ENCODE results near the gene DNAH8.

The DNAH8 gene

DNA sequence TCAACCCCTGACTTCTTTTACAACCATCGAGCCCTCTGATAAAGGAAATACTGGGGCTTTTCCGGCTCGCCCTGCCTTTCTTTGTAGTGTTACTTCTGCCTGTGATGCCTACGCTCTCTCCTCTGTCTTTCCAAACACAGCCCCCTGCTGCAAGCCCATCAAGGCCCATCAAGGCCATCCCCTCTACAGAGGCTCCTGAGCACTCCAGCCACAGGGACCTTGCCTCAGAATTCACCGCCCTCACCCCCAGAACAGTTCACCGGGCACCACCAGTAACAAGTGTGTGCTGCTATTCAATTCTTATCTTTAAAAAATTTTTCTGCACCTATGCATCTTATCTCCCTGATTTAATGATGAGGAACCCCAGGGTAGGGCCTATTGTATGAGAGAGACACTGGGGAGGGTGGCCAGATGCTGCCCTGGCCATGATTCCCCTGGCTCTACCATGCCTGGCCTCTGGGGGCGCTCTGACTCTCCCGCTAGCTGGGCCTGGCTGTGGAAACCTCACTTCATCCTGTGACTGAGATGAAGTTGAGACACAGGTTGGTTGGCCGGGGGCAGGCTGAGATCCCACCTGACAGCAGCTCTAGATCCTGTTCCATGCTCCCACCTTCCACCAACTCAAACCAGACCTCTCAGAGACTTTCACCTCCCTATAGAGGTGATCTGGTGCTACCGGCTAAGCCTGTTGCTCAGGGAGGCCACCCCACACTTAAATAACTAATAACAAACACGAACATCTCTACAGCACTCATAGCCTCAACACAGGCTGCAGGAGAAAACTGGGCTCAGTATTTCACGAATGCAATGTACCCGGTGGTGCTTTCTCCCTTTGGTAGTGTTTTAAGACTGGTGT is 314.3 kb downstream of the DNAH8 start:
- no peak for DNase-seq

DNA sequence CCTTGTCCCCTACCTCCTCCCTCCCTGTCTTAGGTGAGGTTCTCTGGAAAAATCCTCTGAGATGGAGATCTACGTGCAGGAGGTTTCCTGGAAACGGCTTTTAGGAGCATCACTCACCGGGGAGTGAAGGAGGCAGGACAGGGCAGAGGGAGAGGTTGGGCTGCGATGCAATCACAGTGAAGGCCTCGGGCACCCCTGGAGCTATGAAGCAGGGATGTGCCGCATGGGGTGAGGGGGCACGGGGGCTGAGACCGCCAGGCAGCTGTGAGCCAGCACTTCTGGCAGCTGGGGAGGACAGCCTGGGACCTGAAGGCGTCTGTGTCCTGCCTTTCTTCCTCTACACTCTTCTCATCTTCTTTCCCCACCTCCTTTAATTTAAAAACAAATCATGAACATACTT is 320.6 kb downstream of the DNAH8 start:
- DNase-seq: no peak

DNA sequence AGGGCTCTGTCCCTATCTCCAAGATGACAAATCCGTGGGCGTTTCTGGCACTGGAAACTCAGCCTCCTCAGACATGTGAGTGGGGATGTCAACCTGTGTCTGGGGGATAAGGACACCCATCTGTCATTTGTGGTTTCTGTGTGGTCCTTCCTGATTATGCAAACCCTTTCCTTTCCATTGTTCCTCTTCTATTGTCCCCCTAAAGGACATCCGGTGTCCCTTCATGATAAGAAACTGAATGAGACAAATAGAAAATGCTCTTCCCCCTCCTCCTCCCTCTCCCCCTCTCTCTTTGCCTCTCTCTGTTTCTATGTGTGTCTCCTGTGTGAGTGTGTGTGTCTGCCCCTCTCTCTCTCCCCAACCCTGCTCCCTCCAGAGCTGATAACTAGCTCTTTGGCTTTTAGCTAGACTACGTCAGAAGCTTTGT is 322.0 kb downstream of the DNAH8 start:
- DNase-seq: no peak

DNA sequence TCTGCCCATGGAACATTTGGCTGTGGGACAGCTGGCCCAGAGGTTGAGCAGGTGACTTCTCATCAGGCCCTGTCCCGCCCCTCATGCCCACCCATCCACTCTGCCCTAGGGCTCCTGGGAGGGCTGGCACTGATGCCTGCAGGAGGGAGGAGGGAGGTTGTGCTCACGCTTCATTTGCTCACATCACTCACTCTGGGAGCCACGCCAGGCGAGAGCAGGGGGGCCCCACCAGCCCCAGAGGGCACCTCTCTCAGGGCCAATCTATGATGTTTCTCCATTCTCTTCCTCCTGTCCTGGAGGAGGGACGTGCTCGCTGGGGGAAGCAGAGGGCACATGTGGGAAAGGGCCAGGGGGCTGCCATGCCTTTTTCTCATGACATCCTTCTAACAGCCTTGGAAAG is 322.6 kb downstream of the DNAH8 start:
- no peak for DNase-seq

DNA sequence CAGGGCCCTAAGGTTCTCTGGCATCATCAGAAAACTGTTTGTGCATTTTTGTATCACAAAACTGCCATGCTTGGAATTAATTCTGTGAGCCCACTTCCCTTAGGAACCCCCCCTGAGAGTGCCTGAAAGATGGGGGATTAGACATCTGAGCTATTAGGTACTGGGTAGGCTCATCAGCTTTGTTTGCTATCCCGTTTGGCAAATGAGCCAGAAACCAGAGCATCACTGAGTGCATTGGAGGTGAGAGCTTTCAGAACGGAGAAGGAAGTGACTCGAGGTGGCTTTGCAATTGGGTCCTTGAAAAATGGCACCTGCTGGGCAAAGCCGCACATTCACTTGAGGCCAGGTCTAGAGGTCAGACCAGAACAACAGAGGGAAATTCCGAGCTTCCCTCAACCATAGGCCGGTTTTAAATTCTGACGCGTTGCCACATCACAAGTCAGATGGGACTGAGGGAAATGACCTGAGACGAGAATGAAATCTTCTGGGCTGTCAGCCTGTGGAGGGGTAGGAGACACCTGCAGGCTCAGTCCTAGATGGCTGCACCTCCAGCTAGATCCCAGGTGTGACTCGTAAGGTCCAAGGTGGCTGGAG is 325.1 kb downstream of the DNAH8 start:
- DNase-seq: no peak

DNA sequence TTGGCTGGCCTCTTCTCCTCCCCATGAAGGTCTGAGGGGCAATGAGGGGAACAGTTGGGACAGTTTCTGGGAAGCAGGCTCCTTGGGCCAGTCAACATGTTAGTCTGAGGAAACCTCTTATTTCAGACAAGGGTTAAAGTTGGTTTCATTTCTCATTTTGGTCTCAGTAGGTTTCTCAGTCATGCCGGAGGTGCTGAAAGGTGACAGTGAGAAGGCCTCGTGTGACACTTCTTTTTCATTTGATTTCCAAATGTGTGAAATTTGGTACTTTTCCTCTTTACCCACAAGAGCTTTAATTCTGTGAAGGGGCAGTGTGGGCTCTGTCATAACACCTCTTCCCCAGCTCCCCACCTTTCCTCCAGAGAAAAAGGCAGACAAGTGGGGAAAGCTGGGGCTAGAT is 326.0 kb downstream of the DNAH8 start:
- no peak for DNase-seq

DNA sequence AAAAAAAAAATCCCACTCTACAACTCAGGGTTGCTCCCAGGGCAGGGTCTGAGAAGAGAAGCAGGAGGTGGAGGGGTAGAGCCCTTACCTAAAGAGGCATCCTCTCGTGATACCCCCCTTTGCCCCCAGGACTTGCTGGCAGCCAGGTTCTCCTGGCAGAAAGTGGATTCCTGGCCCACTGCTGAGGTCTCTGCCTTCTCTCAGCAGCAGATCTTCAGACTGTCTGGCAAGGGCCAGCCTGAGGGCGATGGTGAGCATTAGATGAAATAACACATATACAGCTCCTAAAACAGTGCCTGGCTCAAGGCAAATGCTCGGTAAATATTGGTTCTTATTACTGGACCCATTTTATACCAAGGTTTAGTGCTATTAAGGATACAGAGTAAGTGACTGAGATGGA is 328.7 kb downstream of the DNAH8 start:
- no peak for DNase-seq

DNA sequence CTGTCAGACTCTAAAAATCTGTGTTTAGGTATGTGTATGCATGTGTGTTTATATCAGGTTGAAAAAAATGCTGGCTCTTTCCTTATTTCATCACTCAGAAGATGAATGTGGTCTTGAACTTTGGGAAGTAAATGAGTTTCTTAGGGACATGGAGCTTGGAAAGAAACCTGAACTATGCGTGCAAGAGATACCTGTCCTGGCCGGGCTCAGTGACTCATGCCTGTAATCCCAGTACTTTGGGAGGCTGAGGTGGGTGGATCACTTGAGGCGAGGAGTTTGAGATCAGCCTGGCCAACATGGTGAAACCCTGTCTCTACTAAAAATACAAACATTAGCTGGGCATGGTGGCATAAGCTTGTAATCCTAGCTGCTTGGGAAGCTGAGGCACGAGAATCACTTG is 329.1 kb downstream of the DNAH8 start:
- DNase-seq: no peak

DNA sequence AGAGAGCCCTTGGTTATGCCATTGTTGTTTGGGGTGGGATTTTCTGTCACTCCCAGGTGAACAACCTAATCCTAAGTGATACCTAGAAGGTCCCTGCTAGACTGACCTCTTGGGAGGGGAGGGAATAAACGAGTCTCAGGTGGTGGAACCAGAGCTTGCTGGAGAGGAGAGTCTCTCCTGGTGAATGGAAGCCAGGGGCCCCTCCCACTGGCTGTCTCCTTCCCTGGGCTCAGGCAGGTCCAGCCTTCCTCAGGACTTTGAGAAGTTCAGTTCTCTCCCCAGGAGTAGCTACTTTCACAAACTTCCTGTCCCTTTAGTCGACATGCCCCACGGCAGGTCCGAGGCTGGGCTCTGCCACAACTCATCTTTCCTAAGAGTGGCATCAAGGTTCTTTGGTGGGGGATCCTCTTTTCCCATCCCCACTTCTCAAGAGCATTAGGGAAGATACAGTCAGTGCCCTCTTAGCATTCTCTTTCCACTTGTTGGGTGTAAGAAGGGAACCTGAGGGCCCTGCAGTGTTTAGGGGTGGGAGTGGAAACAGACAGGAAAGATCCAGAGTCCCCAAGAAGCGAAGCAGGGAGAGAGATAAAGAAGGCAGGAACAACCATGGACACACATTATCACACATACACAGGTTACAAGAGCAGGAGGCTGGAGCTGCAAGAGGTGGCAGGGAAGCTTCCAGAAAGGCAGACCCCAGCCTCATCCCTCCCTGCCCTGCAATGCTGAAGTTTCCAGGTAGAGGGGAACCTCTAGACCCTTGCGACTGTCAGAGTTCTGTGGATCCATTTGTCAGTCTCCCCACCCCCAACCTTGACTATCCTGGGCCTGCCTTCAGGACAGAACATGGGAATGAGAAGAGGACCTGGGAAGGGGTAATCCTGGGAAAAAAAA is 332.6 kb downstream of the DNAH8 start:
- no peak for DNase-seq

DNA sequence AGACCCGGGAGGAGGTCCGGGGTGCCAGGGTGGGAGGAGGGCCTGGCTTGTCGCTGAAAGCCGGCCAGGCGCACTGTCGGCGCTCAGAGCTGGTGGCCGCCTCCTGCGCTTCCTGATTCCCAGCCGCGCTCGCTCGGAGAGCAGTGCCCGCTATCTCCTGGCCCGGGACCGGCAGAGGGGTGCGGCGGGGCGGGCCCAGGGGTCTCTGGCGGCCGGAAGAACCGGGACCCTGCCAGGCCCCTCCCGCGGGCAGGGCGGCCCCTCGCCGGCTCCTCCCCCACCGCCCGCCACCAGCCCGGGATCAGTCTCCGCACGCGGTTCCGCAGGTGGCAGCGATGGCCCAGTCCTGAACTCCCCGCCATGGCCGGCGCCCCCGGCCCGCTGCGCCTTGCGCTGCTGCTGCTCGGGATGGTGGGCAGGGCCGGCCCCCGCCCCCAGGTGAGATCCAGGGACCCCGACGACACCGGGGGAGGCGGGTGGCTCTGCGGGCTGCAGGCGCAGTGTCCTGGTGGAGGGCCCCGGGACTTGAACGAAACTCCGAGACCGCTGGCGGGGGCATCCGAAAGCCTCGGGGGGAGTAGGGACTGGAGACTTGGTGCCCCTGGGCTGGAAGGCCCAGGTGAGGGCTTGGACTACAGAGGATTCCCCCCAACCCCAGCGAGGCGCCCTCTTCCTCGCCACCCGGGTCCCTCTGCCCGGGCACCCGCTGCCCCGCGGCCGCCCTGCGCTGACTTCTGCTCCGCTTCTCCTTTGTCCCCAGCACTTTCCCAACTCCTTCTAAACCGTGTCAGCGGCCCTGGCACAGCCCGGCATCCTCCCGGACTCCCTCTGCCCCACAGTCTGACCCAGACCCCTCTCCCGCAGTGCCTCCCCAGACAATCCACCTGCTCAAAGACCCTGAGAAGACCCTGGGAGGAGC is 333.6 kb downstream of the DNAH8 start, which contains the start of gene GLP1R:
TSS of gene GLP1R (plus strand) at position 301 of the 919 bp plus-strand sequence. CDS start at position 361, 60 bp downstream.
- DNase-seq: no peak

DNA sequence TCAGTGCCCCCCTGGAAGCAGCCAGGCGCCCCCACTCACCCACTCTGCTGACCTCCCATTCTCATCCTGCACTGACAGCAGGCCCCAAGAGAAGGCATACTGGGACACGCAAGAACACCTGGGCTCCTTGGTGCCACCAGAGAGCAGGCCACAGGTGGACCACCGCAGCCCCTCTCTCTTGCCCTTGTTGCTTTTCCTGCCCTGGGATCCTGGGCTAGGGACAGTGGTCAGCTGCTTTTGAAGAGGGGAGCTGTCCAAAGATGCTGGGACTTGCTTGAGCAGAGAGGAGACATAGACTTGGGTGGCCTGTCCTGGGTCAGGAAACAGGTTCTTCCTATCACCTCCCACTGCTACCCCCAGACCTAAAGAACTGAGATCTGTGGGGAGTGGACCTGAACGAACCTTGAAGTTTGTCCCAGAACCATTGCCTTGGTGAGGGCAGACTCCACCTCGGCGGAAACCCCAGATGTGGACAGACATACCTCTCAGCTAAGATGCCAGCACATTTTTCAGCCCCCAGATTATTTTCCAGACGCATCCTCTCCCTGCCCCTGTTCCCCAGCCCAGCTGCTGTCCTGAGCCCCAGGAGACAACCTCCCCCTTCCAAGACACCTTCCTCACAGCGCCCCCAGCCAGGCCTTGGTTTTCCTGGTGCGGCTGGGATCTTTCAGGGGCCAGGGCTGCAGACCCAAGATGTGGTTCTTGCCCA is 334.6 kb downstream of the DNAH8 start:
- no peak for DNase-seq

DNA sequence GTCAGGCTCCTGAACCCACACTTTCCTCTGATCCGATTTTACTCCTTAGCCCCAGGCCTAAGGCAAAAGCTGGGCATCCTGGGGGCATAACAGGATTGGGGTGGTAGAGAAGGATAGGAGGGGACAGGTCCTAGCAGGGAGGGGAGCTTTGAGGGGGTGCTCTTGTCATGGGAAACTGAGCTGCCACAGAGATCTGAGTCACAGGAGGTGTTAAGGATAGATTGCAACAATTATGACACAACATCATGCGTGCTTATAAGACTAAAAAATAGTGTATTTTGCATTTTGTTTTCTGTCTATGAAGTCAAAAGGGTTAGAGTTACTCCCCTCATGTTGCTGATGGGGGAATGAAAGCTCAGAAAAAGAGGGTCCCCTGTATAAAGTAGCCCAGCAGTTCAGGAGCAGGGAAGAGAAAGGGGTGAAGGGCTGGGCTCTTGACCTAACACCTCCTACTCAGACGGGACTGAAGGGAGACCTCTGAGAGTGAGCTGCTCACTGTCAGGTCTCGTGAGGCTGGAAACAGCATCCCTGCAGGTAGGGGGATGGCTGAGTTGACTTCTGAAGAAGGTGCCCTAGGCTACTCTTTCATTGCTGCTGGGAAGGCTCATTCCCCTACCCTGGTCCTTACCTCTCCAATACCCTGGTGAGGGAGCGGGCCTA is 335.5 kb downstream of the DNAH8 start:
- DNase-seq: no peak

DNA sequence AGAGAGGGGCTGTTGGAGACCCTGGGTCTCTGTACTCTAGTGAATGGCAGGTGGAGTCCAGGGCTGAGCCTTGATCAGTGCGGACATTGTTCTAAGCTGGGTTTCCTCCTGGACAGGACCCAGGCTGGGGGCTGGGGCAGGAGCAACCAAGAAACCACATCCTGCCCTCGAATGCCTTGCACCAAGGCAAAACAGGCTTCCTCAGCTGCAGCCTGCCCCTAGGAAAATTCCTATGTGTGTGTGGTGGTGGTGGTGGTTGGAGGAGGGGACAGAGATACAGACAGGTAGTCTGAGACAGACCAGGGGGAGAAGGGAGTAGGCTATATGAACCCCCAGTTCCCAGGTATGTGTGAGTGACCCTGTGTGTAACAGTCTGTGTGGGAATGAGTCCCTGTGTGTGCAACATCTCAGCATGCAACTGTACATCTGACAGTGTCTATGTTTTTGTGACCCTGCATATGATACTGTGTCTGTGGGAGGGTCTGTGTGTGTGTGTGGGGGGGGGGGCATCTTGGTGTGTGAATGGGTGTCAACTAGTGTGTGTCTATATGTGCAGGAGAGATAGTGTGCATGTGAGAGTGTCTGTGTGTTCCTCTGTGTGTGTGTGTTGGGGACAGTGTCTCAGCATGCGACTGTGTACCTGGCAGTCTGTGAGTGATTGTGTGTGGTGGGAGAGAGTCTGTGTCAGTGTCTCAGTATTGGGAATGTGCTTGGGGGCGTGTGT is 336.4 kb downstream of the DNAH8 start:
- no peak for DNase-seq

DNA sequence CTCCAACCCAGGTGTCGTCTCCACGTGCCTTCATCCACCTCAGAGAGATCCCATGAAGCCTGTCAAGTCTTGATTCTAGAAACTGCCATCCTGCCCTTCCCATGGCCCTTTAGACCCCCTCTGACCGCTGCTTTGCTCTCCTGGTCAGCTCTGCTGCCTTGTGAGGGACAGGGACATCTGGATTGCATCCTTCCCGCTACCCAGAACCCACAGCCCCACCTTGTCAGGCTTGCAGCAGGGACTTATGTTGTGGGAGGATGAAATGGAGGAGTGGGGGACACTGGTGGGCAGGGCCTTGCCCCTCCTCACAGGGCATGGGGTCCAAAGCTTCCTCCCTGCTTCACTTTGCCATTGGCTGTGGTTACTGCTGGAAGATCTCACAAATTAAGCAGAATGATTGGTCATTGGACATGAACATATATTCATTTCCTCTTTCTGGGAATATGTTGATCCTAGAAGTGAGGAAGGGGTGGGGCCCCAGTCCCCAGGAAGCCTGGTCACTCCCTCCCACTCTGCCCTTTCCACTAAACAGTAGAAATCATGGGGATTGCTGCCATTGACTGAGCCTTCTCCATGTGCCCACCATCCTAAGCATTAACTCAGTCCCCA is 338.0 kb downstream of the DNAH8 start:
- no peak for DNase-seq

DNA sequence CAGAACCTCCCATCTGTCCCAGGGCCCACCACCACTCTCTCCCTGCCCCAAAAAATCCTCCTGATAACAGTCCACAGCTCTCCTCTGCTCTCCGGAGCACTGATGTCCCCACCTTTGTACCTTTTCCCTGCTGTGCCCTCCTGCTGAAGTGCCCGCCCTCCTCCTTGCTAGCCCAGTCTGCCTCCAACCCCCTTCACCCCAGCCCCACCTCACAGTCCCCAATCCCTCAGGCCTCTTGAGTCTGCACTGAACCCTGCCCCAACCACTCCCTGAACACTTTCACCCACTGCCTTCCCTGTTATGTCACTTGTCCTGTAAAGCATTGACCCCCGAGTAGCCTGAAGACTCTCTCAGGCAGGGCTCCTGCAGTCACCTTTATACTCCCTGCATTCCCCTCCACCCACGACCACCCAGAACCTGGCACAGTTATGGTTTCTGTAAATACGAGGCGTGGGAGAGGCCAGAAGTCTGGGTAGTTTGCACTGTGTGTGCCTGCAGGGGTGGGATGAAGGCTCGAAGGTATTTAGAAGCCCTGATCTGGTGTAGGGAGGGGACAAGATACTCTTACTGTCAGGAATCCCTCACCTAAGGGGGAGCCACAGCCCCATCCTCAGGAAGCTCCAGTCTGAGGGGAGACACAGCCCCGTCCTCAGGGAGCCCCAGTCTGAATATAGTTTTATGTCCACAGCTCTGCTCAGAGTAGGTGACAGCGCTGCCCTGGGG is 338.9 kb downstream of the DNAH8 start:
- no peak for DNase-seq

DNA sequence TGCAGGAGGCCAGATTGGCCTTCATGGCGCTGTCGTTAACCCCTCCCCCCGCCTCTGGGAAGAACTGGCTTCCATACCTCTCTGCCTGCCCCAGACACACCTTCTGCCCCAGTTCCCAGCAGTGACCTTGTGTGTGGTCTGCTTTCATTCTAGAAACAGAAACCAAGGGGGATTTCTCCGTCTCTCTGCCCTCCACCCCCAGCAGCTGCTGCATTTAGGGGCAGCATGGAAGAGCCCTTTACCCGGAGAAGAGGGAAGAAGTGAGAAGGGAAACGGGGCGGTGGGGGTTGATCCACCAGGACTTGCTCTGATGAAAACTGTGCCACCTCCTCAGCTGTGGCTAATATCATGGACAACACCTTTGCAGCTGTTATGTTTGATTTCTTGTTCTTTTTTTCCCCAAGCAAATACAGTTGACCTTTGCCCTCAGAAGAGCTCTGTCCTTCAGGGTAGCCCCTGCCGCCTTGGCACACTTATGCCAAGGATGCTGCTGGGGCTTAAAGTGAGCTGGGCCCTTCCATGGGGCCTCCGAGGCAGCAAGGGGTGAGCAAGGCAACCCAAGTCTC is 339.5 kb downstream of the DNAH8 start:
- DNase-seq: no peak

DNA sequence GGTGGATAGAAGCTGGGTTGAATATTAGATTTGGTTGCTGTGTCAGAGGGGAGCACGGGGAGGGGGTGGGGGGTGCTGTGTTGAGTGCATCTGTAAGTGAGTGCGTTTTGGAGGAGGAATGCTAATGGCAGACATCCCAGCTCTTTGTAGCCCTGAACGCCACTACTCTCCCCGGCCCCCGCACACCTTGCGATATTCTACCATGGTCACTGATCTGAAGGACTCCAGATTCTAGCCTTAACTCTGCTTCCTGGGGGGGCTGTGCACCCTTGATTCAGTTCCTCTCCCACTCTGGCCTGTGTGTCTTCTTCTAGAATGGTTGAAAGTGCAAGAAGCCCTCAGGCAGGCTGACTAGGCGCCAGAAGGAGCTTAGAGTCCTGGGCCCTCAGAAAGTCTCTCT is 340.6 kb downstream of the DNAH8 start:
- DNase-seq: no peak

DNA sequence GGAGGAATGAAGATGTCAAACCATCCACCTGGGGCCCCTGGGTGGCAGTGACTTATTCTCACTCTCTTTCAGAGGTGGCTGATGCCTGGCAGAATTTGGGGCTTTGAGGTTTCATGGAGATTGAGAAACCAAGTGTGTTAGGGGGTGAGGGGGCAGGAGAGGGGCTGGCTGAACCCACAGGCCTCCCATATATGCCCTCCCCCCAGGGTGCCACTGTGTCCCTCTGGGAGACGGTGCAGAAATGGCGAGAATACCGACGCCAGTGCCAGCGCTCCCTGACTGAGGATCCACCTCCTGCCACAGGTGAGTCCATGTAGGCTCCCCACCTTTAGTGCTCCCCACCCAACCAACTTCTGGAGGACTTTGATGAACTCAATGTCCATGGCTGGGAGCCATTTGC is 341.1 kb downstream of the DNAH8 start:
- no peak for DNase-seq

DNA sequence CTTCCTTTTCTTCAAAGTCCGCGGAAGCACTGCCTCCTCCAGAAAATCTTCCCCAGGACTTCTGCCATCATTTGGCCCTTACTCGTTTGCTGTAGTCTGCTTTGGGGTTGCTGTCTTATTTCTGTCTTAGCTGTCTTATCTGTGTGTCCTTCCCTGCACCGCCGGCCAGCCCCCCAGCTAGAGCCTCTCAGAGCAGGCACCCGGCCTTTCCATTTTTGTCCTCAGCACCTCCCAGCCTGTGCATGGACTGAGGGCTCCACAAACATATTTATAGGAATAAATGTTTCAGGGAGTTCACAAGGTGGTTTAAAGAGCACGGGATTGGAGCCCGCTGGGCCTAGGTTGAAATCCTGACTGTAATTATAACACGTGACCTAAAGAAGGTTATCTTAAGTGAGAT is 341.6 kb downstream of the DNAH8 start:
- no peak for DNase-seq
